Mesenchymal stem cell (in vitro differentiated cells and primary cell): ENCODE measurements around the gene C22orf31.
A peak's percentile ranks its signal among the peaks of the same experiment; 100 is the strongest.

ENCODE experiments used
- DNase-seq: peaks from one replicate; pipeline ENCODE4 v3.0.0-alpha.2; 2013
- H2AFZ ChIP-seq: one replicate; pipeline ENCODE4 v1.6.1; 2013; ENCODE audit warnings: low read depth, mild to moderate bottlenecking, control low read depth, inconsistent platforms, low read length, moderate library complexity
- H2AK5ac ChIP-seq: 2 replicates; pipeline ENCODE4 v1.6.1; 2013; ENCODE audit warnings: low read length, moderate library complexity, mild to moderate bottlenecking, inconsistent platforms; ENCODE audit not compliant: severe bottlenecking
- H2BK120ac ChIP-seq: one replicate; pipeline ENCODE4 v1.6.1; 2013; ENCODE audit warnings: low read depth, mild to moderate bottlenecking, inconsistent platforms, low read length, moderate library complexity
- H2BK12ac ChIP-seq, 2 experiments: one replicate each; pipeline ENCODE4 v1.6.1; 2013; ENCODE audit warnings: inconsistent platforms in 2 of 2, low read length in 2 of 2, mild to moderate bottlenecking in 2 of 2, moderate library complexity in 2 of 2, control low read depth in 1 of 2
- H2BK15ac ChIP-seq: one replicate; pipeline ENCODE4 v1.6.1; 2013; ENCODE audit warnings: mild to moderate bottlenecking, low read depth, inconsistent platforms; ENCODE audit not compliant: poor library complexity, severe bottlenecking
- H2BK5ac ChIP-seq: 2 replicates; pipeline ENCODE4 v1.6.1; 2013; ENCODE audit warnings: low read depth, mild to moderate bottlenecking, low read length, control low read depth, inconsistent platforms; ENCODE audit not compliant: poor library complexity, severe bottlenecking
- H3K14ac ChIP-seq, 2 experiments: one replicate each; pipeline ENCODE4 v1.6.1; 2013; ENCODE audit warnings: inconsistent platforms in 2 of 2, low read length in 2 of 2, control low read depth in 1 of 2, mild to moderate bottlenecking in 1 of 2, moderate library complexity in 1 of 2
- H3K18ac ChIP-seq, 2 experiments: one replicate each; pipeline ENCODE4 v1.6.1; 2013; ENCODE audit warnings: inconsistent platforms in 2 of 2, low read length in 2 of 2, control low read depth in 1 of 2, low read depth in 1 of 2, mild to moderate bottlenecking in 1 of 2
- H3K23ac ChIP-seq, 2 experiments: one replicate each; pipeline ENCODE4 v1.6.1; 2013; ENCODE audit warnings: inconsistent platforms in 2 of 2, low read length in 2 of 2, mild to moderate bottlenecking in 2 of 2, moderate library complexity in 2 of 2, control low read depth in 1 of 2
- H3K27ac ChIP-seq: 2 replicates; pipeline ENCODE4 v1.5.1; 2013; ENCODE audit warnings: mild to moderate bottlenecking, moderate library complexity, low read length, control low read depth, inconsistent platforms; ENCODE audit not compliant: poor library complexity, severe bottlenecking
- H3K27me3 ChIP-seq, 2 experiments: 2 replicates each; pipeline versions ENCODE4 v1.6.1 to v1.7.0; 2013; ENCODE audit warnings: low read length in 2 of 2, mild to moderate bottlenecking in 2 of 2, moderate library complexity in 2 of 2, control low read depth in 1 of 2, inconsistent platforms in 1 of 2; ENCODE audit not compliant: control insufficient read depth in 1 of 2, insufficient read depth in 1 of 2
- H3K36me3 ChIP-seq, 2 experiments: 2 replicates each; pipeline versions ENCODE4 v1.6.1 to v1.7.0; 2013; ENCODE audit warnings: low read length in 2 of 2, control low read depth in 1 of 2, inconsistent platforms in 1 of 2, low read depth in 1 of 2, mild to moderate bottlenecking in 1 of 2; ENCODE audit not compliant: insufficient read depth in 2 of 2, control insufficient read depth in 1 of 2
- H3K4ac ChIP-seq, 2 experiments: one replicate each; pipeline ENCODE4 v1.6.1; 2013; ENCODE audit warnings: inconsistent platforms in 2 of 2, low read length in 2 of 2, mild to moderate bottlenecking in 2 of 2, moderate library complexity in 2 of 2, control low read depth in 1 of 2, low read depth in 1 of 2
- H3K4me1 ChIP-seq: 2 replicates; pipeline ENCODE4 v1.6.1; 2013; ENCODE audit warnings: low read depth, low read length, control low read depth; ENCODE audit not compliant: control insufficient read depth, insufficient read depth
- H3K4me2 ChIP-seq: 2 replicates; pipeline ENCODE4 v1.6.1; 2013; ENCODE audit warnings: low read length, mild to moderate bottlenecking, inconsistent platforms; ENCODE audit not compliant: poor library complexity, severe bottlenecking
- H3K4me3 ChIP-seq, 2 experiments: 2 replicates each; pipeline versions ENCODE4 v1.5.1 to v1.7.0; 2013; ENCODE audit warnings: low read length in 2 of 2, mild to moderate bottlenecking in 2 of 2, control low read depth in 1 of 2, low read depth in 1 of 2; ENCODE audit not compliant: insufficient read depth in 1 of 2
- H3K79me1 ChIP-seq: replicated peaks from 2 replicates; pipeline ENCODE4 v1.6.1; 2013; ENCODE audit warnings: mild to moderate bottlenecking, control low read depth, low read length, inconsistent platforms; ENCODE audit not compliant: poor library complexity, severe bottlenecking
- H3K9ac ChIP-seq: 2 replicates; pipeline ENCODE4 v1.7.0; 2013; ENCODE audit warnings: mild to moderate bottlenecking, low read length, moderate library complexity
- H3K9me3 ChIP-seq: 2 replicates; pipeline ENCODE4 v1.7.0; 2013; ENCODE audit warnings: mild to moderate bottlenecking, low read length; ENCODE audit not compliant: control insufficient read depth
- H4K8ac ChIP-seq: one replicate; pipeline ENCODE4 v1.6.1; 2013; ENCODE audit warnings: inconsistent platforms, mild to moderate bottlenecking, low read length, moderate library complexity
- H4K91ac ChIP-seq: one replicate; pipeline ENCODE4 v1.6.1; 2013; ENCODE audit warnings: mild to moderate bottlenecking, low read length, inconsistent platforms
- WGBS: methylation state at CpG from one replicate; pipeline ENCODE4 v1.1.7; 2013; ENCODE audit warnings: mixed read lengths; 5-methylcytosine and 5-hydroxymethylcytosine counted together

The C22orf31 gene

DNA sequence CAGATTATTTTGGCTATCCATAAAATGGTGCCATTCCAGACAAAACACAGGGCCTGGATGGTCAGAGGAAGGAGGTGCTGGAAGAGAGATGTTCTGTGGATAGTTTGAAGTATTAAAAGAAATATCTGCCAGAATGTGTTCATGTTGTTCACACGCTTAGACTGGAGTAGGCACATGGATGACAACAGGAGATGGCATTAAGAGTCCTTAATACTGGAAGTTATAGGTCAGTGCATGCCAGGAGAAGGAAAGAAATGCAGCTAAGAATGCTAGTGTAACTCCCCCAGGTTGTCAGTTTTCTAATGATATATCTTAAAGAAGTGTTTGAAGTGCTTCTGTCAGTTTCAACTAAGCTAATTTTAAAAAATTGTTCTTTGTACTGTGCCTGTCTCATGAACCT, 31.4 kb upstream of the C22orf31 start:
- Histone ChIP-seq H3K36me3 (peaks cover 0 to 8% of the 10 kb centered on the region in 2 experiments), H4K8ac (no peak overlapping the region), H3K79me1 (no peaks in the 10 kb centered on the region), H2BK120ac (no peak overlapping the region), H2AK5ac (no peak overlapping the region), H3K27ac (no peak overlapping the region), H3K4me2 (no peak overlapping the region), H3K23ac (no peak overlapping the region), H2BK12ac (no peak overlapping the region), H3K18ac (no peak overlapping the region), H3K27me3 (no peaks in the 10 kb centered on the region), H2BK5ac (no peak overlapping the region), H2BK15ac (no peak overlapping the region), H3K9me3 (no peaks in the 10 kb centered on the region), H4K91ac (no peak overlapping the region), H3K4me1 (peaks cover 3% of the 10 kb centered on the region), H3K4ac (no peak overlapping the region), H3K14ac (no peak overlapping the region), H3K9ac (peak overlapping the region; percentile 8), H3K4me3 (peak overlapping the region in 1 of 2 experiments; percentile 9), H2AFZ (no peak overlapping the region)
- 94% methylated on average over 1 of the region's 1 CpG for WGBS
- DNase-seq = no peak

- Histone ChIP-seq H3K4me1 (peaks cover 3% of the 10 kb centered on the region), H2BK120ac (no peak overlapping the region), H4K8ac (no peak overlapping the region), H3K18ac (no peak overlapping the region), H2BK15ac (no peak overlapping the region), H3K9ac (no peak overlapping the region), H2AK5ac (no peak overlapping the region), H3K79me1 (no peaks in the 10 kb centered on the region), H3K23ac (no peak overlapping the region), H4K91ac (no peak overlapping the region), H3K14ac (no peak overlapping the region), H3K27ac (no peak overlapping the region), H2BK12ac (no peak overlapping the region), H3K36me3 (peaks cover 0 to 8% of the 10 kb centered on the region in 2 experiments), H2BK5ac (no peak overlapping the region), H3K27me3 (no peaks in the 10 kb centered on the region), H3K4ac (no peak overlapping the region), H2AFZ (no peak overlapping the region), H3K4me3 (no peak overlapping the region), H3K9me3 (no peaks in the 10 kb centered on the region), H3K4me2 (no peak overlapping the region)
- 96% methylated on average over 3 of the region's 4 CpGs for WGBS
- no peak for DNase-seq
Measured at GRCh38 chr22:29092243-29092642, 30.6 kb upstream of the C22orf31 start.

DNA sequence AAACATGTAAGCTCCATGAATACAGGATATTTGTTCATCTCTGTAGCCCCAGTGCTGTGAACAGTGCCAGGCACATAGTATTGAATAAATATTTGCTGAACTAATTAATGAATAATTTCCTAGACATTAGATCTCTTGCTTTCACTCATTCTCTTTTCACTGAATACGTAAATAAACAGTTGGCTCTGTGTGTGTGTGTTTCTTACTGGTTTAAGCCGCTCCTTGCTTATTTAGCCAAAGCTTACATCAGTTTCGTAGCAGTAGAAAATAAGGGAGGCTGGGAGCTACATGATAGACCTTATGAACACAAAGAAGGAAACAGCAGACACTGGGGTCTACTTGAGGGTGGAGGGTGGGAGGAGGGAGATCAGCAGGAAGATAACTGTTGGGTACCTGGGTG, 28.4 kb upstream of the C22orf31 start:
- no peak for DNase-seq
- Histone ChIP-seq H3K4me3 (no peak overlapping the region), H3K79me1 (no peaks in the 10 kb centered on the region), H3K4me2 (no peak overlapping the region), H3K27ac (no peak overlapping the region), H3K36me3 (peaks cover 0 to 2% of the 10 kb centered on the region in 2 experiments), H2BK15ac (no peak overlapping the region), H3K14ac (no peak overlapping the region), H2BK12ac (no peak overlapping the region), H3K27me3 (no peaks in the 10 kb centered on the region), H2AK5ac (no peak overlapping the region), H4K8ac (no peak overlapping the region), H2BK5ac (no peak overlapping the region), H2BK120ac (no peak overlapping the region), H3K9ac (no peak overlapping the region), H3K4me1 (no peaks in the 10 kb centered on the region), H3K9me3 (no peaks in the 10 kb centered on the region), H2AFZ (no peak overlapping the region), H3K18ac (no peak overlapping the region), H4K91ac (no peak overlapping the region), H3K23ac (no peak overlapping the region), H3K4ac (no peak overlapping the region)
- 92% methylated on average over 3 of the region's 3 CpGs for WGBS

DNA sequence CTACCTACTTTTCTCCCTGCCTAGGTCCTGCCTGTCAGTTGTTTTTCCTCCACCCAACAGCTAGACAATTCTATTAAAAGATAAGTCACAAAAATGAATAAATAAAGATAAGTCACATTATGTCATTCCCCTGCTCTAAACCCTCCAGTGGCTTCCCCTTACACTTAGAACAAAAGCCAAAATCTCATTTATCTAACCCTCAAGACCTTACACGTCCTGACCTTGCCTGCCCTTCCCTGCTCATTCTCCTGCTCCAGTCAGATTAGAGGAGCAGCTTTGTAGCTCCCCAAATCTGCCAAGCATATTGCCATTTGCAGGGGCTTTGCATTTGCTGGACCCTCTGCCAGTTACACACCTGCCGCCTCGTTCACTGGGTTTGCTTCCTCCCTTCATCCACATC, 27.9 kb upstream of the C22orf31 start:
- DNase-seq = no peak
- WGBS = 73% methylated on average over 3 of the region's 3 CpGs
- Histone ChIP-seq H2BK5ac (no peak overlapping the region), H3K27ac (no peak overlapping the region), H3K23ac (peak overlapping the region in 1 of 2 experiments; percentile 29), H4K8ac (no peak overlapping the region), H3K9me3 (no peaks in the 10 kb centered on the region), H2AFZ (no peak overlapping the region), H4K91ac (no peak overlapping the region), H3K9ac (no peak overlapping the region), H3K18ac (no peak overlapping the region), H3K4me2 (no peak overlapping the region), H2BK120ac (no peak overlapping the region), H3K79me1 (no peaks in the 10 kb centered on the region), H3K14ac (no peak overlapping the region), H3K4me1 (no peaks in the 10 kb centered on the region), H2BK15ac (no peak overlapping the region), H3K4ac (no peak overlapping the region), H2BK12ac (no peak overlapping the region), H2AK5ac (no peak overlapping the region), H3K4me3 (no peak overlapping the region), H3K27me3 (no peaks in the 10 kb centered on the region), H3K36me3 (no peaks in the 10 kb centered on the region)
